Cardiac muscle cell (in vitro differentiated cells and primary cell): ENCODE data around the gene FAM81A. TPM values are rescaled to one million over a fixed set of nuclear protein-coding genes. Genes with fewer than 3 reads are reported as not detected.

ENCODE experiments used
- DNase-seq, 2 donors: peaks; one replicate each; pipeline versions ENCODE4 v3.0.0 to v3.0.0-alpha.2; 2010 to 2017; ENCODE audit warnings: low read depth in 1 of 2, low spot score in 1 of 2
- H3K27ac ChIP-seq: fragments of 200-600 bp; sonication (generic); 2 replicates; pipeline ENCODE4 v1.5.1; 2016
- H3K27me3 ChIP-seq: fragments of 200-600 bp; sonication (generic); 2 replicates; pipeline ENCODE4 v1.6.0; 2016; ENCODE audit warnings: control low read depth
- H3K36me3 ChIP-seq: fragments of 200-600 bp; sonication (generic); 2 replicates; pipeline ENCODE4 v1.5.1; 2016; ENCODE audit warnings: control low read depth
- H3K4me1 ChIP-seq: fragments of 200-600 bp; sonication (generic); 2 replicates; pipeline ENCODE4 v1.8.1; 2017; ENCODE audit warnings: low read depth, mild to moderate bottlenecking, mixed run types
- H3K4me3 ChIP-seq: fragments of 200-600 bp; sonication (generic); 2 replicates; pipeline ENCODE4 v1.5.1; 2016; ENCODE audit warnings: mild to moderate bottlenecking
- H3K9me3 ChIP-seq: fragments of 200-600 bp; sonication (generic); 2 replicates; pipeline ENCODE4 v1.5.1; 2017; ENCODE audit warnings: low read depth, mild to moderate bottlenecking, control low read depth
- polyA plus RNA-seq: library from polyadenylated mRNA; unstranded; fragments of >200 nt; fragmentation: Nextera tagmentation; extraction: Ambion mirVana; gene quantifications from 2 replicates; pipeline ENCODE4 v1.2.1, GENCODE V29; 2016
- total RNA-seq: library from RNA; depleted of rRNA; stranded (reverse); fragments of >200 nt; gene quantifications from 2 replicates; pipeline ENCODE4 v1.2.3, GENCODE V29; 2016
- TF ChIP-seq, protein P1 (sequence below): IDR thresholded peaks from 2 replicates; pipeline ENCODE4 v1.5.1; 2012; ENCODE audit warnings: low read depth, mild to moderate bottlenecking, low read length

Gene FAM81A
- total RNA-seq = 1.8 and 3.2 TPM in 2 replicates
- polyA plus RNA-seq = 2.9 and 5.1 TPM in 2 replicates

DNA sequence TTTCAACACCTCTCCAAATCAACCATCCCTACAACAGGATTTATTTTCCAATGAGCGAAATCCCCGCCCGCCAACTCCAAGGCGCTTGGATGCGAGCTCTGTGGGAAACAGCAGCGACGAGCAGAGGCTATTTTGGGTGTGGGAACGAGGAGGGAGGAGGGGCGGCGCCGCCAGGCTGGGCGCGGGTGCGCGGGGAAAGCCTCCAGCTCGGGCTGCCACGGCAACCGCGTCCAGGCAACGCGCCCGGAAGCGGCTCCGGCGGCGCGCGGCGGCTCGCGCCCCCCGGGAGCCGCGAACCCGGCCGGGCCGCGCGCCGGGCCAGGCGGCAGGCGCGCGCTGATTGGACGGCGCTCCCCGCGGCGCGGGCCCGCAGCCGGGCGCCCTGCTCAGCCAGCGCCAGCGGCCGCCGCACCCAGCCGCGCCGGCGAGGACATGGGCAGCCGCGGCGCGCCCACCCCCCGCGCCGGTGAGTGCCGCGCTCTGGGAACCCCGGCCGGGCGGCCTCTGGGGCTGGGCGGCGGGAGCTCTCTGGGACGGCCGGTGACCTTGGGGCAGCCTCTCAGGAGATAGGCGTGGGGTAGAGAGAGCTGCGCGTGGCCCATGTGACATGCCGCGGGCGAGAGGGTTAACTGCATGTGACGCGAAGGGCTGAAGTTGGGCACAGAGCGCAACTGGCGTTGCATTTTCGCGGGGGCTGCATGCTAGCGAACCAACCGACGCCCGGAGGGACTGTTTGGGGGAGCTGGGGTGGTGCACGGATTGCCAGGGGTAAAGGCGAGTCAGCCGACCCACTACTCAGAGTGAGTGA lies at the start of gene FAM81A:
Gene FAM81A (plus strand): TSS at position 370 of the 808 bp plus-strand sequence. CDS start 20,441 bp downstream, outside the sequence.
- DNase-seq = peak; percentile 85 to 94
- TF ChIP-seq, protein P1, sequence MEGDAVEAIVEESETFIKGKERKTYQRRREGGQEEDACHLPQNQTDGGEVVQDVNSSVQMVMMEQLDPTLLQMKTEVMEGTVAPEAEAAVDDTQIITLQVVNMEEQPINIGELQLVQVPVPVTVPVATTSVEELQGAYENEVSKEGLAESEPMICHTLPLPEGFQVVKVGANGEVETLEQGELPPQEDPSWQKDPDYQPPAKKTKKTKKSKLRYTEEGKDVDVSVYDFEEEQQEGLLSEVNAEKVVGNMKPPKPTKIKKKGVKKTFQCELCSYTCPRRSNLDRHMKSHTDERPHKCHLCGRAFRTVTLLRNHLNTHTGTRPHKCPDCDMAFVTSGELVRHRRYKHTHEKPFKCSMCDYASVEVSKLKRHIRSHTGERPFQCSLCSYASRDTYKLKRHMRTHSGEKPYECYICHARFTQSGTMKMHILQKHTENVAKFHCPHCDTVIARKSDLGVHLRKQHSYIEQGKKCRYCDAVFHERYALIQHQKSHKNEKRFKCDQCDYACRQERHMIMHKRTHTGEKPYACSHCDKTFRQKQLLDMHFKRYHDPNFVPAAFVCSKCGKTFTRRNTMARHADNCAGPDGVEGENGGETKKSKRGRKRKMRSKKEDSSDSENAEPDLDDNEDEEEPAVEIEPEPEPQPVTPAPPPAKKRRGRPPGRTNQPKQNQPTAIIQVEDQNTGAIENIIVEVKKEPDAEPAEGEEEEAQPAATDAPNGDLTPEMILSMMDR = no peak
- Histone ChIP-seq H3K27ac (no peak within 1 kb of the TSS), H3K4me1 (peaks cover 8% of the 10 kb centered on the region), H3K4me3 (peak within 1 kb of the TSS; percentile 46), H3K9me3 (no peaks in the 10 kb centered on the region), H3K27me3 (peaks cover 71% of the 10 kb centered on the region), H3K36me3 (no peaks in the 10 kb centered on the region)

GRCh38 chr15:59388670-59389069 lies 49.3 kb upstream of the FAM81A start:
- H3K4me1 ChIP-seq = no peaks in the 10 kb centered on the region
- H3K4me3 ChIP-seq = no peak overlapping the region
- no peaks in the 10 kb centered on the region for H3K27me3 ChIP-seq
- H3K36me3 ChIP-seq = no peaks in the 10 kb centered on the region
- H3K27ac ChIP-seq = no peak overlapping the region
- TF ChIP-seq, protein P1 = no peak
- peak in 1 of 2 donors; percentile 69 for DNase-seq
- no peaks in the 10 kb centered on the region for H3K9me3 ChIP-seq

DNA sequence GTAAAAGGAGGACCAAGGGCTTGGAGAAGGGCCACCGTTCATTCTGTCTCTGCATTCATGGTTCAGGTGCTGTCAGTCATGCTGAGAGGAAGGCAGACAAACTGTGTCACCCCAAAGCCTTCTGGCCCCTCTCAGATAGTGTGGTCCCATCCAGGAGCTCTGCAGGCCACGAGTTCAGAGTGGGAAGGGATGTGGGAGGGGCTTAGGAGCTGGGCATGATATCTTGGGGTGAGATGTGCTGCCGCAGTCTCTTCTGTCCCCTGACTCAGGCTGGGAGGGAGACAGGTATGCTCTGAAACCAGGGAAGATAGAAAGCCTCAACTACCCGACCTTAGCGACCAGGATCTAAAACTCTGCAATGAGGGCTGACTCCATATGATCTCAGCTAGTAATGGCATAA lies 45.7 kb upstream of the FAM81A start:
- H3K4me1 ChIP-seq = no peaks in the 10 kb centered on the region
- H3K9me3 ChIP-seq = no peaks in the 10 kb centered on the region
- no peaks in the 10 kb centered on the region for H3K27me3 ChIP-seq
- DNase-seq = no peak
- TF ChIP-seq, protein P1 = no peak
- no peak overlapping the region for H3K4me3 ChIP-seq
- no peaks in the 10 kb centered on the region for H3K36me3 ChIP-seq
- no peak overlapping the region for H3K27ac ChIP-seq

DNA sequence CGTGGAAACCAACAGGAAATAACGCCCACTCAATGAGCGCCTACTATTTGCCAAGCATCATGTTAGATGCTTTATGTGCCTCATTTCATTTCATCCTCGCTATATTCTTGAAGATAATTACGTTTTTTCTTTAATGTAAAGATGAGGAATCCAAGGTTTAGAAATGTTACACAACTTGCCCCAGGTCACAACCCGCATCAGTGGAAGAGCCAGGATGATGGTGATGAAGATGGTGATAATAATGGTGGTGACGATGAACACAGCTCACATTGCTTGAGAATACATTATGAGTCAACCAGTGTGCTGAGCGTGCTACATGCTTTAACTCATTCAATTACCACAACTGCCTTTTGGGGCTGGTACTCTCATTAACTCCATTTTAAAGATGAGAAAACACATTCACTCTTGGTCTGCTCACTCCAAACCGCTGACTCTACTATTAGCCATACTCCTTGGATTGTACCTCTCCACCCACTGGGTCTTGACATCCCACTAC lies 43.8 kb upstream of the FAM81A start:
- TF ChIP-seq, protein P1 = no peak
- H3K9me3 ChIP-seq = no peaks in the 10 kb centered on the region
- H3K36me3 ChIP-seq = no peaks in the 10 kb centered on the region
- no peak overlapping the region for H3K27ac ChIP-seq
- no peaks in the 10 kb centered on the region for H3K27me3 ChIP-seq
- H3K4me1 ChIP-seq = no peaks in the 10 kb centered on the region
- no peak overlapping the region for H3K4me3 ChIP-seq
- no peak for DNase-seq

DNA sequence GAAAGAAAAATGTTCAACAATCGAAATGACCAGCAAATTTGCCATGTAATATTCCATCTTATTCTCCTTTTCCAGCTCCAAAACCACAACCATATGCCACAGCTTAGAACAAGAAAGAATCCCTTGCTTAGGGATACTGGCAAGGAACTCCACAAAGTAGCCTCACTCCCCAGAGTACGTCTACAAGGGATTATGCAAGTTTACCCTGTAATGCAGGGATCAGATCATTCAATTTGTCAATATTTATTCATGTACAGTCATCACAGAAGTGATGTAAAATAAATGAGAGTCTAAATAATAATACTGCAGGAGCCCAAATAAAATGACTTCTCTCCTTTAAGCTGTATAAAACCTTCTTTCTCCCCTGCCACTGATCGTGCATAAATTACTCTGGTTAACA lies 41.8 kb upstream of the FAM81A start:
- no peak overlapping the region for H3K27ac ChIP-seq
- H3K27me3 ChIP-seq = no peaks in the 10 kb centered on the region
- no peaks in the 10 kb centered on the region for H3K9me3 ChIP-seq
- no peak overlapping the region for H3K4me3 ChIP-seq
- no peaks in the 10 kb centered on the region for H3K36me3 ChIP-seq
- H3K4me1 ChIP-seq = no peaks in the 10 kb centered on the region
- TF ChIP-seq, protein P1 = no peak
- DNase-seq = no peak
